Measurements from ENCODE around the gene GPR3.
A peak's percentile ranks its signal among the peaks of the same experiment; 100 is the strongest.

Gene GPR3

GRCh38 chr1:27358038-27358927 lies 34.1 kb upstream of the GPR3 start:
- Histone ChIP-seq H3K4me2 (ENCODE audit: insufficient read depth, low read length) (peak overlapping the region; percentile 60), H3K9ac (ENCODE audit: low read depth, low read length) (no peak overlapping the region; the same call in 1 of the 2 replicates), H3K27me3 (ENCODE audit: insufficient read depth, low read length, poor library complexity) (no peaks in the 10 kb centered on the region), H3K9me3 (ENCODE audit: insufficient read depth, low read length, severe bottlenecking) (no peaks in the 10 kb centered on the region), H4K20me1 (ENCODE audit: insufficient read depth, low read length) (no peaks in the 10 kb centered on the region), H3K36me3 (ENCODE audit: insufficient read depth, low read length) (no peaks in the 10 kb centered on the region), H3K79me2 (ENCODE audit: insufficient read depth, low read length) (no peaks in the 10 kb centered on the region), H3K4me1 (ENCODE audit: insufficient read depth, low read length) (peaks cover 14% of the 10 kb centered on the region), H3K27ac (ENCODE audit: low read length) (no peak overlapping the region), H2AFZ (ENCODE audit: low read depth, low read length) (no peak overlapping the region), H3K4me3 (ENCODE audit: low read depth in 1 of 2, low read length in 2 of 2) (no peak overlapping the region)
- no peak for ATAC-seq (ENCODE audit: insufficient read depth, low read depth)
- DNase-seq: no peak
- no peak for TF ChIP-seq EZH2 (IDR thresholded peaks at IDR 0.05; ENCODE audit: borderline replicate concordance, low read depth, low read length, severe bottlenecking)
- no peak for TF ChIP-seq CTCF (IDR thresholded peaks at IDR 0.05; ENCODE audit: borderline replicate concordance, extremely low read depth, low read length, poor library complexity, severe bottlenecking)

GRCh38 chr1:27358928-27359313 lies 33.5 kb upstream of the GPR3 start:
- H3K9ac ChIP-seq (ENCODE audit: low read depth, low read length): no peak overlapping the region
- no peaks in the 10 kb centered on the region for H4K20me1 ChIP-seq (ENCODE audit: insufficient read depth, low read length)
- TF ChIP-seq EZH2 (IDR thresholded peaks at IDR 0.05; ENCODE audit: borderline replicate concordance, low read depth, low read length, severe bottlenecking) (no peak), CTCF (IDR thresholded peaks at IDR 0.05; ENCODE audit: borderline replicate concordance, extremely low read depth, low read length, poor library complexity, severe bottlenecking) (no peak)
- no peak overlapping the region for H3K4me2 ChIP-seq (ENCODE audit: insufficient read depth, low read length)
- no peak overlapping the region for H3K27ac ChIP-seq (ENCODE audit: low read length)
- H3K36me3 ChIP-seq (ENCODE audit: insufficient read depth, low read length): no peaks in the 10 kb centered on the region
- H3K27me3 ChIP-seq (ENCODE audit: insufficient read depth, low read length, poor library complexity): no peaks in the 10 kb centered on the region
- no peak for DNase-seq
- H3K4me3 ChIP-seq (ENCODE audit: low read depth in 1 of 2, low read length in 2 of 2): no peak overlapping the region
- H3K4me1 ChIP-seq (ENCODE audit: insufficient read depth, low read length): peaks cover 14% of the 10 kb centered on the region
- H3K79me2 ChIP-seq (ENCODE audit: insufficient read depth, low read length): no peaks in the 10 kb centered on the region
- ATAC-seq (ENCODE audit: insufficient read depth, low read depth): no peak
- H3K9me3 ChIP-seq (ENCODE audit: insufficient read depth, low read length, severe bottlenecking): no peaks in the 10 kb centered on the region
- H2AFZ ChIP-seq (ENCODE audit: low read depth, low read length): no peak overlapping the region

GRCh38 chr1:27359822-27360158 lies 32.6 kb upstream of the GPR3 start:
- ATAC-seq (ENCODE audit: insufficient read depth, low read depth): no peak
- no peak for DNase-seq
- Histone ChIP-seq H4K20me1 (ENCODE audit: insufficient read depth, low read length) (no peaks in the 10 kb centered on the region), H3K27me3 (ENCODE audit: insufficient read depth, low read length, poor library complexity) (no peaks in the 10 kb centered on the region), H3K27ac (ENCODE audit: low read length) (no peak overlapping the region), H3K4me2 (ENCODE audit: insufficient read depth, low read length) (no peak overlapping the region), H3K9me3 (ENCODE audit: insufficient read depth, low read length, severe bottlenecking) (no peaks in the 10 kb centered on the region), H3K36me3 (ENCODE audit: insufficient read depth, low read length) (no peaks in the 10 kb centered on the region), H3K79me2 (ENCODE audit: insufficient read depth, low read length) (no peaks in the 10 kb centered on the region), H3K9ac (ENCODE audit: low read depth, low read length) (no peak overlapping the region), H2AFZ (ENCODE audit: low read depth, low read length) (no peak overlapping the region), H3K4me1 (ENCODE audit: insufficient read depth, low read length) (peaks cover 17% of the 10 kb centered on the region), H3K4me3 (ENCODE audit: low read depth in 1 of 2, low read length in 2 of 2) (no peak overlapping the region)
- TF ChIP-seq EZH2 (IDR thresholded peaks at IDR 0.05; ENCODE audit: borderline replicate concordance, low read depth, low read length, severe bottlenecking) (no peak), CTCF (IDR thresholded peaks at IDR 0.05; ENCODE audit: borderline replicate concordance, extremely low read depth, low read length, poor library complexity, severe bottlenecking) (no peak)
